ENCODE data around the gene TTLL5.

TTLL5 gene

DNA sequence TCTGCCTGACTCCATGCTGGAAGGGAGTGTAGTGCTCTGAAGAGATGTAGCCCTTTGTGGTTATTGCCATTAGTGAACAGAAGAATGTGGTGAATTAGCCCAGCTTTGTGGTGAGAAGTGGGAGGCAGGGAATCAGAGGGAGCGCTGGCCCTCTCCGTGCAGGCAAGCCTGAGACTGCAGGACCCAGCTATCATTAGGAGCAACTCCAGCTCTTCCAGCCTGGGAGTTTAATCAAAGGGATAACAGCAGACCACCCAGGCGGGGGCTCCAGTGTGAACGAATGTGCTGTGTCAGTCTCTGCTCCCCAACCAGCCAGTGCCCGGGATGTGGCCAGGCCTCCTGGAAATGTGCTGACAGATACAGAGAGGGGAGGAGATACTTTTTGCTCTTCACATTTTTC lies 142.7 kb downstream of the TTLL5 start:
- Histone ChIP-seq H3K27ac (no peak overlapping the region), H3K4me3 (IDR thresholded peaks at IDR 0.05; ENCODE audit: insufficient read depth, low read depth, low read length) (no peak overlapping the region)

DNA sequence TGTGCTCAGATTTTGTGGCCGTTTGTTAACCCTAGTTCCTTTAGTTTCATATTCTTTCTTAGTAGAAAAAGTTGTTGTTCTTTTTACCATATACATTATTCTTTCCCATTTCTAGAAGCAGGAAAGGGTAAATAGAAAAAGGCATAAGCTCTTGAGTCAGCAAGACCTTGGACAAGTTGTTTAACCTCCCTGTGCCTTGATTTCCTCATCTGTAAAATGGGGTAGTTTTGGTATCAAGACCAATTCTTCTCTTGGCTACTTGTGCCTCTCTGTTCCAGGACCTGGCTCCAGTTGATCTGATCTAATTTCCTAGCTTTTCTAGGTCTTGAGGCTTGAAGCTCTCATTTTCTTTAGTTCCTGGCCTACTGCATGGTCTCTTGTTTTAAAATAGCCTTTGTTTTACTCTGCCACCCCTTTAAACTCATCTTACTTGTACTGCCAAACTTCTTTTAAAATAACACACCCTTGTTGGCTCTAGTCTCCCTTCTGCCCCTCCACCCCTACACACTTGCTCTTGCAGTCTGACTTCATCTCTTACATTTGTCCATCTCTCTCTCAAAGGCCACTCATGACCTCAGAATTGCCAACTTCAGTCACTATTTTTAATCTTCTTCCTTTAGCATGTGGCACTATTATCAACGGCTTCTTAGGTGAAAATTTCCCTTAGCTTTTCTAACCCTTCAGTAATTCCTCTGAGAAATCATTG lies 143.7 kb downstream of the TTLL5 start:
- Histone ChIP-seq H3K79me2 (ENCODE audit: insufficient read depth, low read depth) (no peaks in the 10 kb centered on the region), H3K9ac (no peak overlapping the region), H2AFZ (ENCODE audit: low read depth) (no peak overlapping the region), H3K27me3 (ENCODE audit: insufficient read depth, low read depth) (no peaks in the 10 kb centered on the region), H4K20me1 (ENCODE audit: insufficient read depth) (no peaks in the 10 kb centered on the region), H3K4me2 (no peak overlapping the region), H3K27ac (no peak overlapping the region), H3K4me3 (IDR thresholded peaks at IDR 0.05; ENCODE audit: insufficient read depth, low read depth, low read length) (no peak overlapping the region), H3K36me3 (ENCODE audit: insufficient read depth) (no peaks in the 10 kb centered on the region), H3K4me1 (ENCODE audit: low read depth, poor library complexity, severe bottlenecking) (no peaks in the 10 kb centered on the region)
- TF ChIP-seq, protein P1, sequence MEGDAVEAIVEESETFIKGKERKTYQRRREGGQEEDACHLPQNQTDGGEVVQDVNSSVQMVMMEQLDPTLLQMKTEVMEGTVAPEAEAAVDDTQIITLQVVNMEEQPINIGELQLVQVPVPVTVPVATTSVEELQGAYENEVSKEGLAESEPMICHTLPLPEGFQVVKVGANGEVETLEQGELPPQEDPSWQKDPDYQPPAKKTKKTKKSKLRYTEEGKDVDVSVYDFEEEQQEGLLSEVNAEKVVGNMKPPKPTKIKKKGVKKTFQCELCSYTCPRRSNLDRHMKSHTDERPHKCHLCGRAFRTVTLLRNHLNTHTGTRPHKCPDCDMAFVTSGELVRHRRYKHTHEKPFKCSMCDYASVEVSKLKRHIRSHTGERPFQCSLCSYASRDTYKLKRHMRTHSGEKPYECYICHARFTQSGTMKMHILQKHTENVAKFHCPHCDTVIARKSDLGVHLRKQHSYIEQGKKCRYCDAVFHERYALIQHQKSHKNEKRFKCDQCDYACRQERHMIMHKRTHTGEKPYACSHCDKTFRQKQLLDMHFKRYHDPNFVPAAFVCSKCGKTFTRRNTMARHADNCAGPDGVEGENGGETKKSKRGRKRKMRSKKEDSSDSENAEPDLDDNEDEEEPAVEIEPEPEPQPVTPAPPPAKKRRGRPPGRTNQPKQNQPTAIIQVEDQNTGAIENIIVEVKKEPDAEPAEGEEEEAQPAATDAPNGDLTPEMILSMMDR (conservative IDR thresholded peaks at IDR 0.05; ENCODE audit: low read depth, low read length): no peak

More for the DNA sequence above, 142.7 kb downstream of the TTLL5 start:
- Histone ChIP-seq H3K4me2 (no peak overlapping the region), H3K9ac (no peak overlapping the region), H2AFZ (ENCODE audit: low read depth) (no peak overlapping the region), H3K27me3 (ENCODE audit: insufficient read depth, low read depth) (no peaks in the 10 kb centered on the region), H4K20me1 (ENCODE audit: insufficient read depth) (no peaks in the 10 kb centered on the region), H3K4me1 (ENCODE audit: low read depth, poor library complexity, severe bottlenecking) (no peaks in the 10 kb centered on the region), H3K79me2 (ENCODE audit: insufficient read depth, low read depth) (no peaks in the 10 kb centered on the region), H3K36me3 (ENCODE audit: insufficient read depth) (no peaks in the 10 kb centered on the region)
- TF ChIP-seq, protein P1 (conservative IDR thresholded peaks at IDR 0.05; ENCODE audit: low read depth, low read length): no peak

DNA sequence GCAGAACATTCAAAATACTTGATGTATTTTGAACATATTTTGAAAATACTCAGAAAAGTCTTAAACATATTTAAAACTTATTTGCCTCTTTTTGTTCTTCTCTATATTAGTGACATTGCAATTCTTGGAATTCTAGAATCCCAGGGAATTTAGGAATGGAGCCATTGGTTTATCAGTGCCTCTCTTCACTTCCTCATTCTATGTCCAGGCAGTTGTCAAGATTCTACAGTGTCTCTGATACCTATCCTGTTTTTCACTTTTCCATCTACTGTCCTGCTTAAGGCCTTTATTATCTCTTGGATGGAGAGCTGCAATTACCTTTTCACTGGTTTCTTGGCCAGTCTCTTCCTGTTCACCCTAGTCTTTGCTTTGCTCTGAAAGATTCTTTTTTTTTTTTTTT lies 144.6 kb downstream of the TTLL5 start:
- TF ChIP-seq, protein P1 (conservative IDR thresholded peaks at IDR 0.05; ENCODE audit: low read depth, low read length): no peak
- H3K27me3 ChIP-seq (ENCODE audit: insufficient read depth, low read depth): no peaks in the 10 kb centered on the region
- H4K20me1 ChIP-seq (ENCODE audit: insufficient read depth): no peaks in the 10 kb centered on the region
- H3K79me2 ChIP-seq (ENCODE audit: insufficient read depth, low read depth): no peaks in the 10 kb centered on the region
- no peaks in the 10 kb centered on the region for H3K36me3 ChIP-seq (ENCODE audit: insufficient read depth)
- H3K4me1 ChIP-seq (ENCODE audit: low read depth, poor library complexity, severe bottlenecking): no peaks in the 10 kb centered on the region
- H3K9ac ChIP-seq: no peak overlapping the region
- no peak overlapping the region for H3K4me2 ChIP-seq
- no peak overlapping the region for H3K27ac ChIP-seq
- no peak overlapping the region for H3K4me3 ChIP-seq (IDR thresholded peaks at IDR 0.05; ENCODE audit: insufficient read depth, low read depth, low read length)
- H2AFZ ChIP-seq (ENCODE audit: low read depth): no peak overlapping the region

DNA sequence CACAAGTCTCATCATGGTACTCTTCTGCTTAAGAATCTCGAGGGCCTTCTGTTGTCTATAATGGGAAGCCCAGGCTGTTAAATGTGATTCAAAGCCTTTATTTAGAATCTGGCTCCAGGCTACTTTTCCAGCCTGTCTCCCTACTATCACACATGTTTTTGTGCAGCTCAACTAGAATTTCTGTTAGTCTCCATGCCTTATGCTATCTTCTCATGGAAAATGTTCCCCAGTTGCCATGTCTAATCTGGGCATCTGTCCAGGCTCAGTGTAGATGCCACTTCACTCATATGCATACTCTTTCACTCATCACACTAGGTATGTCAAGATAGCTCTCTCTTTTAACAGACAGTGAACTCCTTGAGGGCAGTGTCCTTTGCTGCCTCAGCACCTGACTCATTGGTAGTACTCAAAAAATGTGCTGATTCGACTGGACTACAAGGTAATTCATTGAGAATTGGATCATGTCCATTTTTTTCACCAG lies 145.3 kb downstream of the TTLL5 start:
- no peaks in the 10 kb centered on the region for H3K79me2 ChIP-seq (ENCODE audit: insufficient read depth, low read depth)
- H3K4me3 ChIP-seq (IDR thresholded peaks at IDR 0.05; ENCODE audit: insufficient read depth, low read depth, low read length): no peak overlapping the region
- H3K36me3 ChIP-seq (ENCODE audit: insufficient read depth): no peaks in the 10 kb centered on the region
- no peaks in the 10 kb centered on the region for H3K27me3 ChIP-seq (ENCODE audit: insufficient read depth, low read depth)
- no peak overlapping the region for H3K27ac ChIP-seq
- H4K20me1 ChIP-seq (ENCODE audit: insufficient read depth): no peaks in the 10 kb centered on the region
- no peak overlapping the region for H3K4me2 ChIP-seq
- no peak overlapping the region for H3K9ac ChIP-seq
- TF ChIP-seq, protein P1 (conservative IDR thresholded peaks at IDR 0.05; ENCODE audit: low read depth, low read length): no peak
- H3K4me1 ChIP-seq (ENCODE audit: low read depth, poor library complexity, severe bottlenecking): no peaks in the 10 kb centered on the region
- no peak overlapping the region for H2AFZ ChIP-seq (ENCODE audit: low read depth)

All from KMS-11 (cell line).